GM18870 (cell line): ENCODE results near the gene RPP30.

ENCODE experiments used
- ATAC-seq: cut with Tn5 transposase; IDR thresholded peaks from one replicate; pipeline ENCODE4 v1.9.1; 2021; ENCODE audit warnings: moderate library complexity; ENCODE audit not compliant: unreplicated experiment

RPP30 gene

GRCh38 chr10:90871766-90872647 lies at the start of gene RPP30:
Gene RPP30, plus strand, starts transcription at chr10:90871974. Its CDS starts 13 bp downstream, at chr10:90871987.
- ATAC-seq: peak; percentile 85

DNA sequence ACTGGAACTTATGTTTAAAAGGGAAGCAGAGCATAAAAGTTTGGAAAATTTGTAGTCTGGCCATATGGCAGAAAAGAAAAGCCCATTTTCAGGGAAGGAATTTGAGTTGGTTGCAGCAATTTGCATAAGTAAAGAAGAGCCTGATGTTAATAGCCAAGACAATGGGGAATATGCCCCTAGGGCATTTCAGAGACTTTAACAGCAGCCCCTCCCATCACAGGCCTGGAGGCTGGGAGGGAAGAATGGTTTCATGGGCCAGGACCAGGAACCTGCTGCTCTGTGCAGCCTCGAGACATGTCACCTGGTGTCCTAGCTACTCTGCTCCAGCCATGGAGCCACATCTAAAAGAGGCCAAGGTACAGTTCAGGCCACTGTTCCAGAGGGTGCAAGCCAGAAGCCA lies 49.3 kb upstream of the RPP30 start:
- no peak for ATAC-seq

- no peak for ATAC-seq
Measured at GRCh38 chr10:90832111-90832510, 39.7 kb upstream of the RPP30 start.

GRCh38 chr10:90834326-90834725 lies 37.4 kb upstream of the RPP30 start:
- ATAC-seq: no peak

GRCh38 chr10:90837486-90837885 lies 34.3 kb upstream of the RPP30 start:
- ATAC-seq: no peak

DNA sequence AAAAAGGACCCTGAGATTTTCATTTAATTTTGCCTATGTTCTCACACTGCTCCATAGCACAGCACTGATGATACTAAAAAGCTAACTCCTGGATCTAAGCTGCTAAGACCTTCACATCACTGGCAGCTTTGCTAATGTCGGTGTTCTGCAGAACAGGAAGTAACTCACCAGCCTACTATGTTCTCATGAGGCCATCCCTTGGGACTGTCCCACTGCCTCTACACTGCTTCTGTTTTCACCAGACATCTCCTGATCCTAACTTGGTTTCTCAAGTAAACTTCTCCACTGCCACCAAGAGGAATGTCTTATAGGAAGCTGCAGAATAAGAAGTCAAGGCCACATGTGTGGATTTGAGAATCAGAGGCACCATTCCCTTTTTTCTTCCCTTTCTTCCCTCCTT lies 29.0 kb upstream of the RPP30 start:
- no peak for ATAC-seq

- no peak for ATAC-seq
Measured at GRCh38 chr10:90845726-90846125, 26.0 kb upstream of the RPP30 start.

DNA sequence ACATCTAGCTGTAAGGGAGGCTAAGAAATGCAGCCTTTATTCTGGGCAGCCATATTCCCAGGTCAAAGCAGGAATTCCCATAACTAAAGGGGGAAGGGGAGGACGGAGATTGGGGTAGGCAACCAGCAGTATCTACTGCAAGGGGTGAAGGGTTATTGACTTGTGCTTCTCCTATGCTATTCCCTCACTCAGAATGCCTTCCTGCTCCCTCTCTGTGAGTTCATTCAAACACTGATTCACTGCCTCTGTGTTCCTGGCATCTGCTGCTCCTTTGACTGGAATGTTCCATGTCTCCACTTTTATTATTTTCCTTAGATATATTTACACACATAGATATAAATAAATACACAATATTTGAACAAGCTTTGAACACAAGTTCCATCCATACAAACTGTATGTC lies 25.0 kb upstream of the RPP30 start:
- ATAC-seq: no peak

DNA sequence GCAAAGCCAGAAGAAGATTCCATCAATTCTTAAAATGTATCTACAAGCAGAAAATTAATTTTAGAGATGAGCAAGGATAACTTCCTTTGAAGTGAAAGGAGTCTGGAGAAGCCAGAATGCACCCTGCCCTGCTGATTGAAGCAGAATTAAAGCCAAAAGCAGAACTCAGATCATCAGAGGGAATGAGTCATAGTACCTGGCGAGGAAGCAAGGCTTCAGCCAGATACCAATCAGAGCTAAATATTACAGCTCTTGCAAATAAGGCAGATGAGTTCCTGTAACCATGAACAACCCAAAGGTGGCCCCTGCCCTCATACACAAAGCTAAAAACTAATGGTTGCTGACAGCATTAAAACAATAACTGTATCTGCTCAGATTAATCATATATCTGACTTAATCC lies 24.3 kb upstream of the RPP30 start:
- ATAC-seq: no peak

GRCh38 chr10:90849956-90850749 lies 21.6 kb upstream of the RPP30 start:
- no peak for ATAC-seq

GRCh38 chr10:90855126-90855525 lies 16.6 kb upstream of the RPP30 start:
- no peak for ATAC-seq

- no peak for ATAC-seq
Measured at GRCh38 chr10:90856261-90856660, 15.5 kb upstream of the RPP30 start.

DNA sequence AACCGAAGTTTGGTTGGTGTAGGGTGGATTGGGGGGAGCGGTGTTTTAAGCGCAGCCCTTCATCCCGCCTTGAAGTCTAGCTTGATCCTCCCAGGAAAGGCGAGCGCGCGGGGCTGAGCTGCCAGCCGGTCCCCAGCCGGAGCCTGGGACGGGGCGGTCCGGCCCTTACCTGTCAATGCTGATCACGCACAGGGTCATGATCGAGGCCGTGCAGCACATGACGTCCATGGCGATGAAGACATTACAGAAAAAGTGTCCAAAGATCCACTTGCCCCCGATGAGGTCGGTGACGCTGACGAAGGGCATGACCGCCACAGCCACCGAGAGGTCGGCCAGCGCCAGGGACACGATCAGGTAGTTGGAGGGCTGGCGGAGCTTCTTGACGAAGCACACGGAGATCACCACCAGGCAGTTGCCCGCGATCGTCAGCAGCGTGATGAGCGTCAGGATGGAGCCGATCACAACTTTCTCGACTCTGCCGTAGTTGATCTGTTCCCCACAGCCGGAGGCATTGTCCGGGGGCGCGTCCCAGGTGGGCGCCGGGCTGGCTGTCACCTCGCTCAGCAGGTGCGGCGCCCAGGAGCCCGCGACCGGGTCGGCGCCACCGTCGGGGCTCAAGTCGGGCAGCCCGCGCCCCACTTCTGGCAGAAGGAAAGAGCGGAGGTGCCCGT lies 14.7 kb upstream of the RPP30 start:
- ATAC-seq: no peak

DNA sequence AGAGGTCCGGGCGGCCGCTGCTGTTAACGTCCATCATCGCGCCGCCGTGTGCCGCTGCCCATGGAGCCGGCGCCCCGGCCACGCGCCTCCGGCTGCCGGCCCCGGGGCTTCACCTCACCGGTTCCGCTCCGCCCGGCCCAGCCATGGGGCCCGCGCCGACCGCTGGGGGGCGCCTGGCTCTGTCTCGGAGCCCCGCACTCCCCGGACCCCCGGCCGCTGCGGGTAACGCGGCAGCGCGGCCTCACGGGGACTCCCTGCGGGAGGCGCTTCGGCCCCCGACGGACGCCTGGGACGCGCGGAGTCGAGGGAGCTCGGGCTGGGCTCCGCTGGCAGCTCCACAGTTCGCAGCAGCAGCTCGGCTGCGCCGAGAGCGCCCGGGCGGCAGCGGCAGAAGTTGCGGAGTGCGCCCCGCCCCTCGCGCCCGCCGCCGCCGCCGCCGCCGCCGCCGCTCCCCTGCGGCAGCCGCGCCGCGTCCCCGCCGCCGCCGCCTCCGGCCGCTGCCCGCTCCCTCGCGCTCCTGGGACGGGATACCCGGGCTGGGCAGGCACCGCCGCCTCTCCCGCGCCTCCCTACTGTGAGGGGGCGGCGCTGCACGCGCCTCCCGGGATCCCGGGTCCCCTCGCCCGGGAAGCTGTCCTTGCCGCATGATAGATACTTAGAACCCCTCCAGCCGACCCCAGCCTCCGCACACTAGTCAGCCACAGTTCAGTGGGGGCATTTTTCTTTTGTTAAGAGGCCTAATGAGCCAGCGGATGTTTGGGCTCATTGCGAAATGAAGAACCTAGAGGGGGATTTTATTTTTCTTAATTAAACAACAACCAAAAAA lies 13.9 kb upstream of the RPP30 start, which contains the start of gene HTR7:
TSS of gene HTR7 (minus strand) at position 405 of the 826 bp plus-strand sequence. CDS start at position 37, 368 bp downstream.
- ATAC-seq: no peak

DNA sequence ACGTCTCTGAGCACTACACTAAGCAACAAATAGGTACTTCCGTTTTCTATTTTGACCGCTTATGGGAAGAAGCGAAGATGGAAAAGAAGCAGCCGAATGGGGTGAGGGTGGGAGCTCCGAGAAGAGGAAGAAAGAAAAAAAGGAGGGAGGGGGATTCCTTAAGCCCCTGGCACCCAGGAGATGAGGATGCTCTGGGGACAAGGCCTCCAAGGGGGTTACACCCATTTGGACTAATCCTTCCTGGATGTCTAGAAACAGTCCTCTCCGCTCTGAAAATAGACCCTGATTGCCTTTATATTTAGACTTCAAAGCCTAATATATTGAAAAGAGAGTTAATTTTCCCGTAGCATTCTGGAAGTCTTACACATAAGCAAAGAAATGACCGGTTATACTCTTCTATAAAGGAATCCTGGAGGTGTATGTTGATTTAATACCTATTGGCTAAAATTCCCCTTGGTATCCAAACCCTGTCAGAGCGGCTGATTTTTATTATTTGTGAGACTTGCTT lies 13.3 kb upstream of the RPP30 start:
- no peak for ATAC-seq

- no peak for ATAC-seq
Measured at GRCh38 chr10:90859321-90859751, 12.4 kb upstream of the RPP30 start.

DNA sequence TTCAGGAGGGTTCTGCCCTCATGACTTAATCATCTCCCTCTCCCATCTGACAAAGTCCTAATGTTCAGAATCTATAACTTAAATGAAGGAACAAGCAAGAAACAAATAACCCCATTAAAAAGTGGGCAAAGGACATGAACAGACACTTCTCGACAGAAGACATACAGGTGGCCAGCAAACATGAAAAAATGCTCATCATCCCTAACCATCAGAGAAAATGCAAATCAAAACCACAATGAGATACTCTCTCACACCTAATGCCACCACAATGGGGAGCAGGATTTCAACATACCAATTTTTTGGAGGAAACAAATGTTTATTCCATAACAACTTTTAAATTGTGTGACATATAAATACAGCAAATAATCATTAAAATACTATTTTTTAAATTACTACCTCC lies 11.0 kb upstream of the RPP30 start:
- ATAC-seq: no peak

DNA sequence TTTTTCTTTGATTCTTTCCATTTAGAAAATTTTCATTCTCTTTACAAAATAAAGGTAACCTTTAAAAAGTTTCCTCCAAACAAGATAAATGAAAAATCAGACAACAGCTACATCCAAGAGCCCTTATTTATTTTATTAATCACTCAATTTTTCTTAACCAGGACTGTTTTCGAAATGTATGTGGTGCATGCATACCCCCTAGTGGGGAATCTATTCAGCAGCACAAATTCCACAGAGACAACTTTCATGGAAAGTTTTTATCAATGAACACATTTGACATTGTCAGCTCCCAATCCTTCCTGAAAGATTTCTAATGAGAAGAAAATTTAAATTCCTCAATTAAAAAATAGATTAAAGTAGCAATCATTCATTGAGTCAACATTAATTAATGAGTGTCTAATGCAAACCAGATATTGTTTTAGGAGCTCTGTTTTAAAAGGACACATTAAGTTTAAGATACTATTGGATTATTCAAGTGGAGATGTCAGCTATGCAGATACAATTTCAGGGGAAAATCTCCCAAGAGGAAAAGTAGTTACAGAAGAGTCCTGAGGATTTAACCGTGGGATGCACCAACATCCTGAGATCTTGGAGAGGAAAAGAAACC lies 8.8 kb upstream of the RPP30 start:
- no peak for ATAC-seq

DNA sequence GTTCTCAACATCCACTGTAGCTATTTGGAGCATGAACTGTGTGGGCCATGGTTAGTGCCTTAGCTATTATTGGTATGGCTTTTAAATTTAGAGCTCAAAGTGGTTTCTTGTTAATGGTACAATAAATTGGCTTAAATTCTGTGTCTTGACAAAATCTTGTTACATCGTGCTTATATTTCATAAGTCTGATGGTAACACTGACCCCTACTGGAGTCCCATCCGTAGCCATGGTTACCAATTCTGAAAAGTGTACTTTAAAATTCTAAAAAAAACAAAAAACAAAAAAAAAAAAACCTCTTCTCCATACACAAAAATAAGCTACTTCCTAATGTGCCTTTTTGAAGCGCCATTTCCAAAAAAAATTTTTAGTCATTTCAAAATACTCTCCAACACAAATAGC lies 6.4 kb upstream of the RPP30 start:
- no peak for ATAC-seq

DNA sequence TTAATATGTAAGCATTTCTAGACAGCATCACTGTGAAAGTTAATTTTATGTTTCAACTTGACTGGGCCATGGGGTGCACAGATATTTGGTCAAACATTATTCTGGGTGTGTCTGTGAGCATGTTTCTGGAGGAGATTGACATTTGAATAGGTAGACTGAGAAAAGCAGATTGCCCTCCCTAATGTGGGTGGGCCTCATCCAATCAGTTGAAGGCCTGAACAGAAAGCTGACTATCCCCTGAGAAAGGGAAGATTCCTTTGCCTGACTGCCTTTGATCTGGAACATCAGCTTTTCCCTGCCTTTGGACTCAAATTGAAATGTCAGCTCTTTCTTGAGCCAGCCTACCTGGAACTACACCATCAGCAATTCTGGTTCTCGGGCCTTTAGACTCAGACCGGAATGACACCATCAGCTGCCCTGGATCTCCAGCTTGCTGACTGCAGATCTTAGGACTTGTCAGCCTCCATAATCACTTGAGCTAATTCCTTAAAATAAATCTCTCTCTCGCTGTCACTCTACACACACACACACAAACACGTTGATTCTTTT lies 5.7 kb upstream of the RPP30 start:
- no peak for ATAC-seq
